ENCODE data around the gene WDR43. TPM values are rescaled to one million over a fixed set of nuclear protein-coding genes. Genes with fewer than 3 reads are reported as not detected.
A peak's percentile ranks its signal among the peaks of the same experiment; 100 is the strongest.

The WDR43 gene
- total and polyA plus RNA-seq, 9 of the 15 experiments (the other 6 are each of a cell fraction or from before 2014, with no cell fraction given), result 34.6 to 197 (median 105) TPM

DNA sequence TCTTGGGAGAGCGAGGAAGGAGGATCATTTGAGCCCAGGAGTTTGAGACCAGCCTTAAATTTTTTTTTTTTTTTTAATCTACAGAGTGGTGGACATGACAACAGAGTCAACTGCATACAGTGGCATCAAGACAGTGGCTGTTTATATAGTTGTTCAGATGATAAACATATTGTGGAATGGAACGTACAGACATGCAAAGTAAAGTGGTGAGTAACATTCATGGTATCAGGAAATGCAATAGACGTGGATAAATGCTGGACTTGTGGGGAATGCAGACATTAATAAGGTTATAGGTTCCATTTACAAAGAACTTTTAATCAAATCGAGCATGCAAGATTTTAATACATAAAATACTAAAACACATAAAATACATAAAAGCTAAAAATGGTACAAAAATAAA, 11.9 kb downstream of the WDR43 start:
- no peak overlapping the region for H3K4me2 ChIP-seq (ENCODE audit: insufficient read depth, low read length)
- no peaks in the 10 kb centered on the region; a peak in 1 of 5 replicates for H3K4me1 ChIP-seq (replicated peaks in 1 of 2; ENCODE audit: control insufficient read depth in 2 of 2, insufficient read depth in 2 of 2, low read length in 2 of 2)
- POLR2A ChIA-PET, result interaction anchor here (0.6 to 4.8 kb wide), 2 partner anchors 10 to 16 kb away, joined by 3 to 29 read pairs; no protein-coding TSS in a partner anchor
- no peak overlapping the region for H3K4me3 ChIP-seq
- H3K36me3 ChIP-seq (ENCODE audit: control insufficient read depth, insufficient read depth, low read length), result peaks cover 94% of the 10 kb centered on the region
- no peak overlapping the region for H3K9ac ChIP-seq (ENCODE audit: insufficient read depth in 1 of 2, low read depth in 2 of 2, low read length in 2 of 2)
- H3K27me3 ChIP-seq (ENCODE audit: control insufficient read depth in 2 of 2, insufficient read depth in 2 of 2, low read length in 2 of 2), result no peaks in the 10 kb centered on the region
- TF ChIP-seq POLR2A (conservative IDR thresholded peaks at IDR 0.05), result 0 out of 2 replicates have a peak, but pooled peaks have one; percentile 7
- TF ChIP-seq ZNF408 (CRISPR knock-in tag; IDR thresholded peaks at IDR 0.05; ENCODE audit: low read depth), result no peak
- ATAC-seq (no peak), DNase-seq (ENCODE audit: extremely low read depth in 1 of 4, low spot score in 3 of 4) (no peak), FAIRE-seq (no peak)
- H3K79me2 ChIP-seq (ENCODE audit: control insufficient read depth, insufficient read depth, low read length), result peaks cover 94% of the 10 kb centered on the region
- no peak overlapping the region for H2AFZ ChIP-seq (ENCODE audit: low read depth, low read length)
- intact Hi-C loops (cut with micrococcal nuclease), result no loop called here
- H4K20me1 ChIP-seq (replicated peaks; ENCODE audit: control insufficient read depth, insufficient read depth, low read length), result peaks cover 5% of the 10 kb centered on the region; the same call in 1 of the 2 replicates
- H3K9me3 ChIP-seq (replicated peaks; ENCODE audit: control insufficient read depth, insufficient read depth, low read depth, low read length), result no peaks in the 10 kb centered on the region
- no peaks in the 10 kb centered on the region for H3K9me1 ChIP-seq (ENCODE audit: control insufficient read depth, insufficient read depth, low read length)
- in situ Hi-C loops (cut with MboI), result no loop called here
- 95% methylated on average over 4 of the region's 4 CpGs for WGBS (ENCODE audit: insufficient coverage, low coverage, missing lambda C conversion rate)
- no peak overlapping the region for H3K27ac ChIP-seq (ENCODE audit: extremely low read depth, low read depth, low read length)
- CTCF ChIA-PET (ENCODE audit: low intra/inter-chr PET ratio), result no interaction called here
- TSS peak; percentile 1 for BruUV-seq (replicated peaks)

DNA sequence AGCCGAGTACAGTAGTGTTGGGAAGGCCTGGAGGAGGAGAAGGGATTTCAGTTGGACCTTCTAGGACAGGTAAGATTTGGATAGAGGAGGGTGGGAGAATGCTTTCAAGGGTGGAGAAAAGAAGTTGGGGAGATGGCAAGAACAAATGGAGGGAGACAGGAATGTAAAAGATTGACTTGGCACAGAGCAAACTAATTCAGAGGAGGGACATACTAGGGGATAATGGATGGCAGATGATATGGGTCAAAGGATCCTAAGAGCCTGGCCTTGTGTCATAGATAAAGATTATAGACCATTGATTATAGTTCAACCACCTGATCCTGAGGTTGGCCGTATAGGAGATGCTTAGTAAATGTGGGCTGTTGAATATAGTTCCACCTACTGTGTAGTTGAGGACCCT, 12.4 kb downstream of the WDR43 start:
- intact Hi-C loops (cut with micrococcal nuclease) (no loop called here), in situ Hi-C loops (cut with MboI) (no loop called here)
- H3K27ac ChIP-seq (ENCODE audit: extremely low read depth, low read depth, low read length), result no peak overlapping the region
- BruUV-seq (replicated peaks), result no TSS peak
- H3K4me2 ChIP-seq (ENCODE audit: insufficient read depth, low read length), result no peak overlapping the region
- POLR2A ChIA-PET, result interaction anchor here (0.6 to 4.8 kb wide), 2 partner anchors 10 to 16 kb away, joined by 3 to 29 read pairs; no protein-coding TSS in a partner anchor
- CTCF ChIA-PET (ENCODE audit: low intra/inter-chr PET ratio), result no interaction called here
- H3K9ac ChIP-seq (ENCODE audit: insufficient read depth in 1 of 2, low read depth in 2 of 2, low read length in 2 of 2), result no peak overlapping the region
- WGBS (ENCODE audit: insufficient coverage, low coverage, missing lambda C conversion rate), result 93% methylated on average over 2 of the region's 2 CpGs
- peaks cover under 1% of the 10 kb centered on the region; the same call in 1 of the 2 replicates for H4K20me1 ChIP-seq (replicated peaks; ENCODE audit: control insufficient read depth, insufficient read depth, low read length)
- peaks cover 94% of the 10 kb centered on the region for H3K36me3 ChIP-seq (ENCODE audit: control insufficient read depth, insufficient read depth, low read length)
- H3K4me3 ChIP-seq, result no peak overlapping the region
- FAIRE-seq (no peak), ATAC-seq (no peak), DNase-seq (ENCODE audit: extremely low read depth in 1 of 4, low spot score in 3 of 4) (no peak)
- H2AFZ ChIP-seq (ENCODE audit: low read depth, low read length), result no peak overlapping the region
- peaks cover 94% of the 10 kb centered on the region for H3K79me2 ChIP-seq (ENCODE audit: control insufficient read depth, insufficient read depth, low read length)
- no peaks in the 10 kb centered on the region for H3K9me3 ChIP-seq (replicated peaks; ENCODE audit: control insufficient read depth, insufficient read depth, low read depth, low read length)
- H3K4me1 ChIP-seq (replicated peaks in 1 of 2; ENCODE audit: control insufficient read depth in 2 of 2, insufficient read depth in 2 of 2, low read length in 2 of 2), result no peaks in the 10 kb centered on the region; a peak in 1 of 5 replicates
- TF ChIP-seq POLR2A (conservative IDR thresholded peaks at IDR 0.05) (peak; percentile 43; the same call in 1 of the 2 replicates), POLR2AphosphoS5 (IDR thresholded peaks at IDR 0.05; ENCODE audit: control insufficient read depth, insufficient read depth, low read depth, low read length) (peak; percentile 18), TBP (optimal IDR thresholded peaks at IDR 0.05; ENCODE audit: low read depth, low read length) (no peak), SMARCB1 (IDR thresholded peaks at IDR 0.05; ENCODE audit: insufficient read length, low read depth) (no peak), SUPT5H (IDR thresholded peaks at IDR 0.05) (0 out of 2 replicates have a peak, but pooled peaks have one; percentile 56), NFIC (IDR thresholded peaks at IDR 0.05) (0 out of 2 replicates have a peak, but pooled peaks have one; percentile 6), THRB (CRISPR knock-in tag; conservative IDR thresholded peaks at IDR 0.05) (0 out of 2 replicates have a peak, but pooled peaks have one; percentile 68), TAF9B (IDR thresholded peaks at IDR 0.05; ENCODE audit: partially characterized antibody) (peak; percentile 12)
- H3K9me1 ChIP-seq (ENCODE audit: control insufficient read depth, insufficient read depth, low read length), result no peaks in the 10 kb centered on the region
- no peaks in the 10 kb centered on the region for H3K27me3 ChIP-seq (ENCODE audit: control insufficient read depth in 2 of 2, insufficient read depth in 2 of 2, low read length in 2 of 2)
